K562 (cell line): Measurements from ENCODE around the gene CRYBG3. TPM values are rescaled to one million over a fixed set of nuclear protein-coding genes. Genes with fewer than 3 reads are reported as not detected.

Source experiments
- ATAC-seq: fragments of 200-7000 bp; cut with Tn5 transposase; 3 replicates; pipeline ENCODE4 v1.9.1; 2020; ENCODE audit warnings: moderate library complexity
- BruUV-seq: library from RNA; stranded (reverse); fragments of 400-500 nt; replicated peaks from 2 replicates; lab custom pipeline; 2021; lab: Mats Ljungman, UMichigan
- CTCF ChIA-PET: fragments of 300-600 bp; formaldehyde crosslinking; extraction: SDS; loops from one replicate; lab custom pipeline; 2021; ENCODE audit warnings: low intra/inter-chr PET ratio; lab: Yijun Ruan, JAX
- POLR2A ChIA-PET: fragments of 300-600, 350-650 bp; sonication (Branson Sonifier 250); formaldehyde crosslinking; extraction: SDS; loops from one replicate; lab custom pipeline; 2021; ENCODE audit warnings: antibody characterized with exemption, inconsistent platforms; lab: Yijun Ruan, JAX
- DNase-seq, 4 experiments: peaks; one replicate each; pipeline versions ENCODE4 v3.0.0 to v3.0.0-alpha.2; 2011 to 2018; ENCODE audit warnings: low spot score in 3 of 4, mixed read lengths in 3 of 4; ENCODE audit errors: extremely low read depth in 1 of 4
- FAIRE-seq: peaks from 2 replicates; lab custom pipeline; 2011; peaks lifted over from hg19 to GRCh38; lab: Jason Lieb, UNC
- H2AFZ ChIP-seq: 2 replicates; pipeline ENCODE4 v1.6.0; 2011; ENCODE audit warnings: low read depth, low read length, control low read depth, inconsistent platforms
- H3K27ac ChIP-seq: fragments of 200-600 bp; 3 replicates; pipeline ENCODE4 v1.8.0; 2011; ENCODE audit warnings: low read depth, mild to moderate bottlenecking, control low read depth, inconsistent platforms, low read length, moderate library complexity, mixed read lengths; ENCODE audit errors: extremely low read depth
- H3K27me3 ChIP-seq, 2 experiments: fragments of 300-600 bp in 1 of 2; 2 replicates in 1 of 2; 3 replicates in 1 of 2; pipeline versions ENCODE4 v1.6.0 to v1.8.0; 2011; ENCODE audit warnings: inconsistent platforms in 2 of 2, low read length in 2 of 2, mild to moderate bottlenecking in 1 of 2, mixed read lengths in 1 of 2, moderate library complexity in 1 of 2; ENCODE audit not compliant: control insufficient read depth in 2 of 2, insufficient read depth in 2 of 2
- H3K36me3 ChIP-seq: fragments of 300-600 bp; 3 replicates; pipeline ENCODE4 v1.8.0; 2011; ENCODE audit warnings: mild to moderate bottlenecking, low read length, inconsistent platforms; ENCODE audit not compliant: control insufficient read depth, insufficient read depth
- H3K4me1 ChIP-seq, 2 experiments: fragments of 200-600 bp in 1 of 2; replicated peaks in 1 of 2; 2 replicates in 1 of 2; 3 replicates in 1 of 2; pipeline versions ENCODE4 v1.5.1 to v1.8.0; 2011; ENCODE audit warnings: inconsistent platforms in 2 of 2, low read length in 2 of 2, mild to moderate bottlenecking in 1 of 2, mixed read lengths in 1 of 2, moderate library complexity in 1 of 2; ENCODE audit not compliant: control insufficient read depth in 2 of 2, insufficient read depth in 2 of 2
- H3K4me2 ChIP-seq: 2 replicates; pipeline ENCODE4 v1.6.1; 2011; ENCODE audit warnings: low read length, control low read depth, inconsistent platforms, mixed read lengths; ENCODE audit not compliant: insufficient read depth
- H3K4me3 ChIP-seq: fragments of 200-600 bp; sonication (generic), shearing (Covaris generic); 2 replicates; pipeline ENCODE4 v1.5.1; 2016; ENCODE audit warnings: control low read depth, inconsistent platforms
- H3K79me2 ChIP-seq: fragments of 200-600 bp; 3 replicates; pipeline ENCODE4 v1.8.0; 2011; ENCODE audit warnings: low read length, inconsistent platforms; ENCODE audit not compliant: control insufficient read depth, insufficient read depth
- H3K9ac ChIP-seq, 2 experiments: 2 replicates each; pipeline versions ENCODE4 v1.6.0 to v1.6.1; 2011; ENCODE audit warnings: low read depth in 2 of 2, low read length in 2 of 2, control low read depth in 1 of 2, inconsistent platforms in 1 of 2, mild to moderate bottlenecking in 1 of 2, mixed read lengths in 1 of 2; ENCODE audit not compliant: insufficient read depth in 1 of 2
- H3K9me1 ChIP-seq: one replicate; pipeline ENCODE4 v1.6.0; 2011; ENCODE audit warnings: inconsistent platforms, mild to moderate bottlenecking, low read length, moderate library complexity; ENCODE audit not compliant: control insufficient read depth, insufficient read depth
- H3K9me3 ChIP-seq: replicated peaks from 2 replicates; pipeline ENCODE4 v1.5.1; 2011; ENCODE audit warnings: low read depth, low read length, inconsistent platforms; ENCODE audit not compliant: control insufficient read depth, insufficient read depth
- H4K20me1 ChIP-seq: replicated peaks from 2 replicates; pipeline ENCODE4 v1.6.1; 2011; ENCODE audit warnings: low read length, inconsistent platforms, mixed read lengths; ENCODE audit not compliant: control insufficient read depth, insufficient read depth
- ARID1B ChIP-seq: fragments of 450-650 bp; IDR thresholded peaks from 2 replicates; pipeline ENCODE4 v1.6.1; 2016; ENCODE audit warnings: antibody characterized with exemption, mild to moderate bottlenecking, inconsistent platforms
- BDP1 ChIP-seq: IDR thresholded peaks from 3 replicates; pipeline ENCODE4 v1.6.1; 2011; ENCODE audit not compliant: insufficient read length, insufficient read depth
- BMI1 ChIP-seq: fragments of 150-350 bp; IDR thresholded peaks from 2 replicates; pipeline ENCODE4 v1.6.1; 2014; ENCODE audit warnings: low read length
- CBX5 ChIP-seq: IDR thresholded peaks from 2 replicates; pipeline ENCODE4 v1.6.1; 2014; ENCODE audit warnings: low read depth, borderline replicate concordance
- CCAR2 ChIP-seq: fragments of 200-400 bp; formaldehyde crosslinking; IDR thresholded peaks from 2 replicates; pipeline ENCODE4 v1.6.1; 2017; ENCODE audit warnings: mild to moderate bottlenecking, low read depth, low read length
- ELF1 ChIP-seq: fragments of 200-800 bp; sonication (Bioruptor generic); IDR thresholded peaks from 2 replicates; pipeline ENCODE4 v1.6.1; 2016; ENCODE audit warnings: missing genetic modification characterization, missing compliant biosample characterization
- KDM2B ChIP-seq: fragments of 250-450 bp; sonication (Bioruptor Pico); IDR thresholded peaks from 2 replicates; pipeline ENCODE4 v1.8.0; 2021; ENCODE audit warnings: mild to moderate bottlenecking, moderate library complexity
- MTA3 ChIP-seq: fragments of 450-650 bp; formaldehyde crosslinking; IDR thresholded peaks from 2 replicates; pipeline ENCODE4 v1.6.1; 2017; ENCODE audit warnings: mild to moderate bottlenecking, borderline replicate concordance
- POLR2B ChIP-seq: fragments of 450-650 bp; IDR thresholded peaks from 2 replicates; pipeline ENCODE4 v1.6.1; 2018; ENCODE audit warnings: low read depth; ENCODE audit not compliant: partially characterized antibody
- PTTG1 ChIP-seq: fragments of 450-650 bp; IDR thresholded peaks from 2 replicates; pipeline ENCODE4 v1.6.1; 2016; ENCODE audit warnings: low read depth, mild to moderate bottlenecking, missing genetic modification characterization, missing compliant biosample characterization
- SMARCA5 ChIP-seq: fragments of 450-650 bp; IDR thresholded peaks from 2 replicates; pipeline ENCODE4 v1.6.1; 2016
- SRSF7 ChIP-seq: fragments of 200-400 bp; formaldehyde crosslinking; optimal IDR thresholded peaks from 2 replicates; pipeline ENCODE3; 2017; ENCODE audit warnings: mild to moderate bottlenecking, low read depth, low read length
- TBP ChIP-seq: optimal IDR thresholded peaks from 2 replicates; pipeline ENCODE3; 2011; ENCODE audit warnings: low read depth, low read length, improper control_type of control experiment
- ZBTB1 ChIP-seq: sonication (generic); formaldehyde crosslinking; IDR thresholded peaks from 2 replicates; pipeline ENCODE4 v1.8.1; 2023; ENCODE audit warnings: missing genetic modification reagents, low read depth, mild to moderate bottlenecking, borderline replicate concordance
- ZNF146 ChIP-seq: IDR thresholded peaks from one replicate; pipeline ENCODE4 v1.6.1; 2018; ENCODE audit warnings: missing compliant biosample characterization; ENCODE audit not compliant: unreplicated experiment
- ZNF253 ChIP-seq: fragments of 250-450 bp; sonication (Bioruptor Pico); conservative IDR thresholded peaks from 2 replicates; pipeline ENCODE4 v1.6.1; 2021; ENCODE audit warnings: mild to moderate bottlenecking
- WGBS: fragments of 100-300 bp; shearing (Covaris generic); methylation state at CpG from one replicate; pipeline ENCODE4 v1.1.6; 2016; ENCODE audit warnings: low coverage, mixed read lengths; ENCODE audit not compliant: insufficient coverage; ENCODE audit errors: missing lambda C conversion rate; 5-methylcytosine and 5-hydroxymethylcytosine counted together
- in situ Hi-C: fragments of 300-500 bp; cut with MboI; formaldehyde crosslinking; loops from 4 replicates; pipeline ENCODE4 v1.15.0; 2018; ENCODE audit warnings: inconsistent platforms, mixed read lengths
- intact Hi-C: fragments of 100-400 bp; cut with micrococcal nuclease; formaldehyde crosslinking; loops from 2 replicates; pipeline ENCODE4 v1.14.2; 2022
- polyA plus RNA-seq, 8 experiments: library from polyadenylated mRNA; depleted of rRNA in 4 of 8; stranded (reverse) in 5 of 8; unstranded in 3 of 8; fragments of >200 nt; fragmentation: Nextera tagmentation in 2 of 8; fragmentation: Illumina TruSeq in 1 of 8; extraction: Ambion mirVana in 2 of 8; extraction: Trizol in 1 of 8; gene quantifications; 2 replicates each; pipeline versions ENCODE4 v1.2.1 to v1.2.3, GENCODE V29; 2011 to 2014; ENCODE audit warnings: inconsistent platforms in 1 of 8, missing spikeins in 1 of 8
- total RNA-seq, 7 experiments: library from RNA; depleted of rRNA in 6 of 7; stranded (reverse); fragments of >200 nt in 6 of 7; fragmentation: Illumina TruSeq in 2 of 7; extraction: Trizol in 2 of 7; gene quantifications; 2 replicates each; pipeline versions ENCODE4 v1.2.1 to v1.2.3, GENCODE V29; 2011 to 2021; ENCODE audit warnings: low replicate concordance in 1 of 7
- TF ChIP-seq, protein P1 (sequence below), 2 experiments: fragments of 450-650 bp in 1 of 2; sonication (generic) in 1 of 2; formaldehyde crosslinking in 1 of 2; IDR thresholded peaks in 1 of 2; conservative IDR thresholded peaks in 1 of 2; 2 replicates each; pipeline versions ENCODE4 v1.6.1 to v1.8.1; 2016 to 2023; ENCODE audit warnings: mild to moderate bottlenecking in 2 of 2, moderate library complexity in 2 of 2, inconsistent platforms in 1 of 2, missing genetic modification reagents in 1 of 2
- TF ChIP-seq, protein P2 (sequence below), 2 experiments: fragments of 450-650 bp in 1 of 2; IDR thresholded peaks; 2 replicates each; pipeline ENCODE4 v1.6.1; 2011 to 2017; ENCODE audit warnings: low read depth in 2 of 2, antibody characterized with exemption in 1 of 2, borderline replicate concordance in 1 of 2, low read length in 1 of 2, mild to moderate bottlenecking in 1 of 2, mixed read lengths in 1 of 2; ENCODE audit not compliant: control insufficient read depth in 1 of 2

Gene CRYBG3
- total and polyA plus RNA-seq, 9 of the 15 experiments (the other 6 are each of a cell fraction or from before 2014, with no cell fraction given): 0.08 to 0.72 (median 0.18) TPM

DNA sequence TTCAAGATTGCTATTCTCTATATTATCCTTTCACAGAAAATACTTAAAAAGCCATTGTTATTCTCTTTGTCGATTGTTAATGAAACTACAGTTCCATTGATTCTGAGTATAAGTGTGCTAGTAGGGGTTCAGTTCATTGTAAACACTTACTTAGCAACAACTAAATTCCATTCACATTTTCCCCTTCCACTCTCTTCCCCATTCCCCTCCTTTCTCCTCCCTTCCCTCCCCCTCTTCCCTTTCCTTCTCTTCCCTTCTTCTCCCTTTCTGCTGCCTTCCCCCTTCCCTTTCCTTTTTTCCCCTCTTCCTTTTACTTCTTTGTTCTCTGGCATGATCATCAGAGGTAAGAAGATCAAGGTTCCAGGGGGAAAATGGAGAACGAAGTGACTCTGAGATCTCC, 171.7 kb downstream of the CRYBG3 start:
- no peak overlapping the region for H3K4me3 ChIP-seq
- FAIRE-seq (no peak), ATAC-seq (no peak), DNase-seq (no peak)
- no peak overlapping the region for H3K4me2 ChIP-seq
- H3K36me3 ChIP-seq: no peaks in the 10 kb centered on the region
- H3K27ac ChIP-seq: no peak overlapping the region
- no peaks in the 10 kb centered on the region for H3K9me3 ChIP-seq
- H3K9me1 ChIP-seq: no peaks in the 10 kb centered on the region
- in situ Hi-C loops: no loop called here
- CTCF ChIA-PET: no interaction called here
- H3K27me3 ChIP-seq: no peaks in the 10 kb centered on the region
- no peak overlapping the region for H3K9ac ChIP-seq
- no peaks in the 10 kb centered on the region for H4K20me1 ChIP-seq
- POLR2A ChIA-PET: no interaction called here
- intact Hi-C loops: no loop called here
- no peak for TF ChIP-seq MTA3
- TF ChIP-seq SRSF7: no peak
- no peak for TF ChIP-seq TBP
- no peak for TF ChIP-seq BMI1
- TF ChIP-seq ELF1 (tag): no peak
- no peak for TF ChIP-seq CBX5
- TF ChIP-seq ZNF253 (CRISPR knock-in tag): no peak
- TF ChIP-seq, protein P1, sequence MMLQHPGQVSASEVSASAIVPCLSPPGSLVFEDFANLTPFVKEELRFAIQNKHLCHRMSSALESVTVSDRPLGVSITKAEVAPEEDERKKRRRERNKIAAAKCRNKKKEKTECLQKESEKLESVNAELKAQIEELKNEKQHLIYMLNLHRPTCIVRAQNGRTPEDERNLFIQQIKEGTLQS (IDR thresholded peaks at IDR 0.05): no peak
- TF ChIP-seq, protein P1 (CRISPR knock-in tag; conservative IDR thresholded peaks at IDR 0.05): no peak
- no peak for TF ChIP-seq ZNF146 (CRISPR knock-in tag)
- no peak for TF ChIP-seq ZBTB1 (CRISPR knock-in tag)
- TF ChIP-seq ARID1B: no peak
- TF ChIP-seq CCAR2: no peak
- no peak for TF ChIP-seq SMARCA5
- no peak for TF ChIP-seq POLR2B
- no peak for TF ChIP-seq PTTG1 (tag)
- no peak for TF ChIP-seq BDP1
- TF ChIP-seq, protein P2, sequence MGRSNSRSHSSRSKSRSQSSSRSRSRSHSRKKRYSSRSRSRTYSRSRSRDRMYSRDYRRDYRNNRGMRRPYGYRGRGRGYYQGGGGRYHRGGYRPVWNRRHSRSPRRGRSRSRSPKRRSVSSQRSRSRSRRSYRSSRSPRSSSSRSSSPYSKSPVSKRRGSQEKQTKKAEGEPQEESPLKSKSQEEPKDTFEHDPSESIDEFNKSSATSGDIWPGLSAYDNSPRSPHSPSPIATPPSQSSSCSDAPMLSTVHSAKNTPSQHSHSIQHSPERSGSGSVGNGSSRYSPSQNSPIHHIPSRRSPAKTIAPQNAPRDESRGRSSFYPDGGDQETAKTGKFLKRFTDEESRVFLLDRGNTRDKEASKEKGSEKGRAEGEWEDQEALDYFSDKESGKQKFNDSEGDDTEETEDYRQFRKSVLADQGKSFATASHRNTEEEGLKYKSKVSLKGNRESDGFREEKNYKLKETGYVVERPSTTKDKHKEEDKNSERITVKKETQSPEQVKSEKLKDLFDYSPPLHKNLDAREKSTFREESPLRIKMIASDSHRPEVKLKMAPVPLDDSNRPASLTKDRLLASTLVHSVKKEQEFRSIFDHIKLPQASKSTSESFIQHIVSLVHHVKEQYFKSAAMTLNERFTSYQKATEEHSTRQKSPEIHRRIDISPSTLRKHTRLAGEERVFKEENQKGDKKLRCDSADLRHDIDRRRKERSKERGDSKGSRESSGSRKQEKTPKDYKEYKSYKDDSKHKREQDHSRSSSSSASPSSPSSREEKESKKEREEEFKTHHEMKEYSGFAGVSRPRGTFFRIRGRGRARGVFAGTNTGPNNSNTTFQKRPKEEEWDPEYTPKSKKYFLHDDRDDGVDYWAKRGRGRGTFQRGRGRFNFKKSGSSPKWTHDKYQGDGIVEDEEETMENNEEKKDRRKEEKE (IDR thresholded peaks at IDR 0.05; ENCODE audit: borderline replicate concordance in 1 of 2, control insufficient read depth in 1 of 2, low read depth in 2 of 2, low read length in 1 of 2): no peak
- TF ChIP-seq KDM2B (CRISPR knock-in tag): no peak
- TF ChIP-seq, all 486 proteins: peak for 0
- WGBS: 3% methylated on average over 2 of the region's 2 CpGs
- Histone ChIP-seq H2AFZ (no peak overlapping the region), H3K4me1 (no peaks in the 10 kb centered on the region), H3K79me2 (no peaks in the 10 kb centered on the region)
- BruUV-seq: no TSS peak
